ENCODE measurements around the gene SEMA4G. TPM values are rescaled to one million over a fixed set of nuclear protein-coding genes. Genes with fewer than 3 reads are reported as not detected.

The SEMA4G gene
- polyA plus RNA-seq, 2 donors = 1.4 to 1.9 TPM

- Histone ChIP-seq H3K27ac (ENCODE audit: low read depth in 2 of 2, low read length in 1 of 2) (no peak overlapping the region), H3K36me3 (ENCODE audit: control insufficient read depth in 2 of 2, insufficient read depth in 2 of 2, low read length in 1 of 2) (peaks cover 15 to 26% of the 10 kb centered on the region in 2 donors), H3K4me1 (ENCODE audit: control insufficient read depth in 2 of 2, insufficient read depth in 2 of 2, low read length in 1 of 2) (peaks cover 12 to 18% of the 10 kb centered on the region in 2 donors), H3K4me3 (ENCODE audit: low read depth in 1 of 2, low read length in 2 of 2) (peak overlapping the region; percentile 82 to 97), H3K27me3 (ENCODE audit: control insufficient read depth in 1 of 2, insufficient read depth in 2 of 2, low read length in 2 of 2) (no peaks in the 10 kb centered on the region), H3K9me3 (ENCODE audit: control insufficient read depth in 2 of 2, insufficient read depth in 1 of 2, low read depth in 1 of 2, low read length in 1 of 2) (no peaks in the 10 kb centered on the region)
- WGBS, 2 donors = 13 to 16% methylated on average over 17 of the region's 17 CpGs
Measured at GRCh38 chr10:100986623-100986951, 17.3 kb downstream of the SEMA4G start.

DNA sequence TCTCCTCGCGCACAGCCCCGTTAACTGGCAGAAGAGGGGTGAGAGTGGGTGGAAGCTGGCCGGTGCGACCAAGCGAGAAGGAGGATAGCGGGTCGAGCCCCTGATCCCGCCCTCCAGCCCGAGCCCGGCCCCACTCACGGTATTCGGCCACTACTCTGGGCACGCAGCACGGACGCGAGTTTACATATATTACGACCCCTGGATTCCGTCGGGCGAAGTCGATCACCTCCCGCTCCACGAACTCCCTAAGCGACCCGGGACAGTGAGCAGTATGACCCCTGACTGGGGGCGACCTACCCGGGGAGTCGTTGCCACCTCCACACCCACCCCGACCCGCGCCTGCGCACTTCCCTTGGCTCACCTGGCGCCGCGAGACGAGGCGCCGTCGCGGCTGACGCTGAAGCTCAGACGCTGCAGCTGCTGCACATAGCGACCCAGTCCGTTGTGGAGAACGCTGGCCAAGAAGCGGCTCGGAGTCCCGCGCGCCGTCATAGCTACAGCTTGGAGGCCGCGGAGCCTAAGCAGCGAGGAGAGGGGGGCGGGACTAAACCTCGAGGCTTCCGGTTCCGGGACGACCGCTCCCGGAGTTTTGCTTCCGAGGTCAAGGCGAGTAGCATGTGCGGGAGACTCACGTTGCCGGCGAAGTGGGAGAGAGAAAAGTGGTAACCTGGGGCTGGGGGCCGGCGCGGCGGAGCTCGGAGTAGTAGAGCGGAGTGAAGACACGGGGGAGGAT is 17.8 kb downstream of the SEMA4G start, which contains the start of the genes MRPL43 and TWNK:
TSS of gene MRPL43 (minus strand) at position 546 of the 733 bp plus-strand sequence. CDS start at position 492, 54 bp downstream.
TSS of gene TWNK (plus strand) at position 592 of the 733 bp plus-strand sequence. CDS start 668 bp downstream, outside the sequence.
- Histone ChIP-seq H3K27me3 (ENCODE audit: control insufficient read depth in 1 of 2, insufficient read depth in 2 of 2, low read length in 2 of 2) (no peaks in the 10 kb centered on the region), H3K4me3 (ENCODE audit: low read depth in 1 of 2, low read length in 2 of 2) (peak within 1 kb of the TSS; percentile 82 to 97), H3K9me3 (ENCODE audit: control insufficient read depth in 2 of 2, insufficient read depth in 1 of 2, low read depth in 1 of 2, low read length in 1 of 2) (no peaks in the 10 kb centered on the region), H3K36me3 (ENCODE audit: control insufficient read depth in 2 of 2, insufficient read depth in 2 of 2, low read length in 1 of 2) (peaks cover 14 to 26% of the 10 kb centered on the region in 2 donors), H3K4me1 (ENCODE audit: control insufficient read depth in 2 of 2, insufficient read depth in 2 of 2, low read length in 1 of 2) (peaks cover 12 to 18% of the 10 kb centered on the region in 2 donors), H3K27ac (ENCODE audit: low read depth in 2 of 2, low read length in 1 of 2) (peak within 1 kb of the TSS; percentile 81 to 90)
- 0 to 1% methylated on average over 66 to 75 of the region's 75 CpGs for WGBS, 2 donors

GRCh38 chr10:100987685-100988049 is 18.4 kb downstream of the SEMA4G start:
- Histone ChIP-seq H3K4me1 (ENCODE audit: control insufficient read depth in 2 of 2, insufficient read depth in 2 of 2, low read length in 1 of 2) (peaks cover 12 to 18% of the 10 kb centered on the region in 2 donors), H3K27ac (ENCODE audit: low read depth in 2 of 2, low read length in 1 of 2) (peak overlapping the region; percentile 81 to 90)

DNA sequence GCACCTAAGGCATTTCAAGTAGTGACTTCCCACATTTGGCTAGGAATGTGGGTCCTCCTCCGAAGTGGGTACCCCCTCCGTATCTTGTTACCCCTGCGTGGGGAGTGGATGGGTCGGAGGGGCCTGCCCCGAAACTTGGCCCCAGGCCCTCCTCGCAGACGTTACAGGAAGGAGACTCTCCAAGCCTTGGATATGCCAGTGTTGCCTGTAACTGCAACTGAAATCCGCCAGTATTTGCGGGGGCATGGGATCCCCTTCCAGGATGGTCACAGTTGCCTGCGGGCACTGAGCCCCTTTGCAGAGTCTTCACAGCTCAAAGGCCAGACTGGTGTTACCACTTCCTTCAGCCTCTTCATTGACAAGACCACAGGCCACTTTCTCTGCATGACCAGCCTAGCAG is 18.9 kb downstream of the SEMA4G start:
- H3K27ac ChIP-seq (ENCODE audit: low read depth in 2 of 2, low read length in 1 of 2) = no peak overlapping the region
- peaks cover 15 to 26% of the 10 kb centered on the region in 2 donors for H3K36me3 ChIP-seq (ENCODE audit: control insufficient read depth in 2 of 2, insufficient read depth in 2 of 2, low read length in 1 of 2)
- H3K27me3 ChIP-seq (ENCODE audit: control insufficient read depth in 1 of 2, insufficient read depth in 2 of 2, low read length in 2 of 2) = no peaks in the 10 kb centered on the region
- H3K9me3 ChIP-seq (ENCODE audit: control insufficient read depth in 2 of 2, insufficient read depth in 1 of 2, low read depth in 1 of 2, low read length in 1 of 2) = no peaks in the 10 kb centered on the region
- 55 to 62% methylated on average over 10 of the region's 10 CpGs for WGBS, 2 donors
- peak overlapping the region; percentile 82 to 97 for H3K4me3 ChIP-seq (ENCODE audit: low read depth in 1 of 2, low read length in 2 of 2)
- H3K4me1 ChIP-seq (ENCODE audit: control insufficient read depth in 2 of 2, insufficient read depth in 2 of 2, low read length in 1 of 2) = peaks cover 12 to 18% of the 10 kb centered on the region in 2 donors

More at GRCh38 chr10:100987685-100988049, 18.4 kb downstream of the SEMA4G start:
- Histone ChIP-seq H3K27me3 (ENCODE audit: control insufficient read depth in 1 of 2, insufficient read depth in 2 of 2, low read length in 2 of 2) (no peaks in the 10 kb centered on the region), H3K4me3 (ENCODE audit: low read depth in 1 of 2, low read length in 2 of 2) (peak overlapping the region; percentile 82 to 97), H3K36me3 (ENCODE audit: control insufficient read depth in 2 of 2, insufficient read depth in 2 of 2, low read length in 1 of 2) (peaks cover 14 to 26% of the 10 kb centered on the region in 2 donors), H3K9me3 (ENCODE audit: control insufficient read depth in 2 of 2, insufficient read depth in 1 of 2, low read depth in 1 of 2, low read length in 1 of 2) (no peaks in the 10 kb centered on the region)
- 1 to 2% methylated on average over 15 of the region's 15 CpGs for WGBS, 2 donors

DNA sequence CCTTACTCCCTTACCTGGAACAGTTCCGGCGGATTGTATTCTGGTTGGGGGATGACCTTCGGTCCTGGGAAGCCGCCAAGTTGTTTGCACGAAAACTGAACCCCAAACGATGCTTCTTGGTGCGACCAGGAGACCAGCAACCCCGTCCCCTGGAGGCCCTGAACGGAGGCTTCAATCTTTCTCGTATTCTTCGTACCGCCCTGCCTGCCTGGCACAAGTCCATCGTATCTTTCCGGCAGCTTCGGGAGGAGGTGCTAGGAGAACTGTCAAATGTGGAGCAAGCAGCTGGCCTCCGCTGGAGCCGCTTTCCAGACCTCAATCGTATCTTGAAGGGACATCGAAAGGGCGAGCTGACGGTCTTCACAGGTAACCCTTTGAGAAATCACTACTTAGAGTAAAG is 19.8 kb downstream of the SEMA4G start:
- Histone ChIP-seq H3K27ac (ENCODE audit: low read depth in 2 of 2, low read length in 1 of 2) (no peak overlapping the region), H3K9me3 (ENCODE audit: control insufficient read depth in 2 of 2, insufficient read depth in 1 of 2, low read depth in 1 of 2, low read length in 1 of 2) (no peaks in the 10 kb centered on the region), H3K36me3 (ENCODE audit: control insufficient read depth in 2 of 2, insufficient read depth in 2 of 2, low read length in 1 of 2) (peaks cover 13 to 22% of the 10 kb centered on the region in 2 donors), H3K4me1 (ENCODE audit: control insufficient read depth in 2 of 2, insufficient read depth in 2 of 2, low read length in 1 of 2) (peaks cover 12 to 18% of the 10 kb centered on the region in 2 donors), H3K4me3 (ENCODE audit: low read depth in 1 of 2, low read length in 2 of 2) (no peak overlapping the region), H3K27me3 (ENCODE audit: control insufficient read depth in 1 of 2, insufficient read depth in 2 of 2, low read length in 2 of 2) (no peaks in the 10 kb centered on the region)
- 86 to 88% methylated on average over 21 of the region's 21 CpGs for WGBS, 2 donors

DNA sequence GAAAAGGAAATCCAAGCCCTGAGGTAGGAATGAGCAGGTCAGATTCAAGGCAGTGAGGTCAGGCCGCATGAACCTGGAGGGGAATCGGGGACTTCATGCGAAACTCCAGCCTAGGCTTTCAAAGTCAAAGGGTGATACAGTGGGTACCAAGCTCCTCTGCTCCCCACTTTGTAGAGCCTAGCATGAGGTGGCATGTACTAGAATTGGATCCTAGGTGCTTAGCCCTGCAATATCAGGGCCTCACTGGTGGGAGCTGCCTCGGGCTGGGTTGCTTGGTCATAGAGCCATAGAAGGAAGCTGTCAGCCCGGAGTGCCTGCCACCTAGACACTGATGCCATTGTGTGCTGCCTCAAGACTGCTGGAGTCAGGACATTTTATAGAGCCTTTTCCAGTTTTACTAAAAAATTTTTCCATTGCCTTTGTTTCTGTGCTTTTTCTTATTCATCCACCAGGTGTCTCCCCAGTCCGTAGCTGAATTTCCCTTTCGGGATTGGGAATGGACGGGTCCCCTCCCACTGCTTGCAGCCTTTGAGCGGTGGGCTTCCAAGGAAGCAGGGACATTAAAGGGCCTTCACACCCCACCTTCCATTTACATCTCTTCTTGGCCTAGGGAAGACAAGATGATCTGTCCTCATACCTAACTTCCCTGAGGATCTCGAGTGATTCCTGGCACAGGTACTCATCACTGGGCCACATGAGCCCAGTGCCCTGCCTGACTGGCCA is 24.8 kb downstream of the SEMA4G start:
- 48 to 55% methylated on average over 10 of the region's 10 CpGs for WGBS, 2 donors
- Histone ChIP-seq H3K27me3 (ENCODE audit: control insufficient read depth in 1 of 2, insufficient read depth in 2 of 2, low read length in 2 of 2) (no peaks in the 10 kb centered on the region), H3K4me1 (ENCODE audit: control insufficient read depth in 2 of 2, insufficient read depth in 2 of 2, low read length in 1 of 2) (peaks cover 3 to 16% of the 10 kb centered on the region in 2 donors), H3K9me3 (ENCODE audit: control insufficient read depth in 2 of 2, insufficient read depth in 1 of 2, low read depth in 1 of 2, low read length in 1 of 2) (no peaks in the 10 kb centered on the region), H3K4me3 (ENCODE audit: low read depth in 1 of 2, low read length in 2 of 2) (no peak overlapping the region), H3K27ac (ENCODE audit: low read depth in 2 of 2, low read length in 1 of 2) (no peak overlapping the region), H3K36me3 (ENCODE audit: control insufficient read depth in 2 of 2, insufficient read depth in 2 of 2, low read length in 1 of 2) (peaks cover 13 to 22% of the 10 kb centered on the region in 2 donors)

DNA sequence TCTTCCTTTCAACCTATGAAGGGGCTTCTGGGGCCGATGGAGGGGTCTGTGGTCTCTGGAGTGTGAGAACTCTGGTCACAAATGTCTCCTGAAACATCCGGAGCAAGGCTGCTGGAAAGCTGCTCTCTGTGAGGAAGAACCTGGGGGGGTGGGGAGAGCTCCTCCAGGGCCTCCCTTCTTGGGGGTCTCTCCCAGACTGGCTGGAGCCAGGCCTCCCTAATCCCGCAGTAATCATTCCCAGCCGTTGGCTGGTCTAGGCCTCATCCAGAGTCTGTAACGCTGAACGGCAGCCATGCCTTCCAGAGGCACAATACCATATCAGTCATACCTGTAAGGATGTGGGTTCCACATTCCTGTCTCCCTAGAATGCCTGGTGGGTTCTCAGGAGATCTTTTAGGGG is 25.9 kb downstream of the SEMA4G start:
- Histone ChIP-seq H3K9me3 (ENCODE audit: control insufficient read depth in 2 of 2, insufficient read depth in 1 of 2, low read depth in 1 of 2, low read length in 1 of 2) (no peaks in the 10 kb centered on the region), H3K27me3 (ENCODE audit: control insufficient read depth in 1 of 2, insufficient read depth in 2 of 2, low read length in 2 of 2) (no peaks in the 10 kb centered on the region), H3K4me3 (ENCODE audit: low read depth in 1 of 2, low read length in 2 of 2) (no peak overlapping the region), H3K27ac (ENCODE audit: low read depth in 2 of 2, low read length in 1 of 2) (no peak overlapping the region), H3K4me1 (ENCODE audit: control insufficient read depth in 2 of 2, insufficient read depth in 2 of 2, low read length in 1 of 2) (peaks cover 3 to 10% of the 10 kb centered on the region in 2 donors), H3K36me3 (ENCODE audit: control insufficient read depth in 2 of 2, insufficient read depth in 2 of 2, low read length in 1 of 2) (peaks cover 13 to 17% of the 10 kb centered on the region in 2 donors)
- WGBS, 2 donors = 62 to 67% methylated on average over 6 of the region's 6 CpGs

DNA sequence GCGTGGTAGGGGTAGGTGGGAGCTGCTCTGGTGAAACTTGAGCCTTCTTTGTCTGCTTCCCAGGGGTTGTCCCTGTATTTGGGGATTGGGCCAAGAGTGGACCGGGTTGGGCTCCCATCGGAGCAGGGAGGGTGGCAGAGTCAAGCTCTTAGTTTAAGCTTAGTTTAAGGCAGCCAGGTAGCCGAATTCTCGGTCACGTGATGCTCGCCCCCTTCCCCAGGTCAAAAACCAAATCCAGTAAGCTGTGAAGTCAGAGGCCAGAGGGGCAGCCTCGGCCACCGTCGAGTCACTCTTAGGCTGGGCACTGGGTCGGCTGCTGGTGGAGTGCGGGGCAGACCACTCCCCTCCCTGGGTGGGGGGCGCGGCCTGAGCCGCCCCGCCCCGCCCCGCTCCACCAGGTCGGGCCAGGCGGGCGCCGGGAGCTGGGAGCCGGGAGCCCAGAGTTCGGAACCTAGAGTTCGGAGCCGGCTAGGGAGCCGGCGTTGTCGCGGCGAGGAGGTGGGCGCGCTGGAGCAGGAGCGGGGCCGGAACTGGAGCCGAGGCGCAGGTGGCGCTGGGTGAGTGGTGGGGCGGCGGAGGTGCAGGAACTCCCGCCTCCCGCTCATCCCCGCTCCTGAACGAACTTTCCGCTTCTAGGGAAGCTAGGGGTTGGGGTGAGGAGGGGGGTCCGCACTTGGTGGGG is 27.5 kb downstream of the SEMA4G start:
- Histone ChIP-seq H3K9me3 (ENCODE audit: control insufficient read depth in 2 of 2, insufficient read depth in 1 of 2, low read depth in 1 of 2, low read length in 1 of 2) (no peaks in the 10 kb centered on the region), H3K4me3 (ENCODE audit: low read depth in 1 of 2, low read length in 2 of 2) (peak overlapping the region; percentile 63 to 83), H3K4me1 (ENCODE audit: control insufficient read depth in 2 of 2, insufficient read depth in 2 of 2, low read length in 1 of 2) (peaks cover 3 to 17% of the 10 kb centered on the region in 2 donors), H3K27me3 (ENCODE audit: control insufficient read depth in 1 of 2, insufficient read depth in 2 of 2, low read length in 2 of 2) (no peaks in the 10 kb centered on the region), H3K36me3 (ENCODE audit: control insufficient read depth in 2 of 2, insufficient read depth in 2 of 2, low read length in 1 of 2) (peaks cover 4 to 5% of the 10 kb centered on the region in 2 donors), H3K27ac (ENCODE audit: low read depth in 2 of 2, low read length in 1 of 2) (peak overlapping the region; percentile 95 to 98)
- 4% methylated on average over 43 to 46 of the region's 46 CpGs for WGBS, 2 donors
